ENCODE measurements around the gene GPC5. TPM values are rescaled to one million over a fixed set of nuclear protein-coding genes. Genes with fewer than 3 reads are reported as not detected.
A peak's percentile ranks its signal among the peaks of the same experiment; 100 is the strongest.

The GPC5 gene
- total RNA-seq, 1 donor from 2014 or later, result 0.57 TPM

DNA sequence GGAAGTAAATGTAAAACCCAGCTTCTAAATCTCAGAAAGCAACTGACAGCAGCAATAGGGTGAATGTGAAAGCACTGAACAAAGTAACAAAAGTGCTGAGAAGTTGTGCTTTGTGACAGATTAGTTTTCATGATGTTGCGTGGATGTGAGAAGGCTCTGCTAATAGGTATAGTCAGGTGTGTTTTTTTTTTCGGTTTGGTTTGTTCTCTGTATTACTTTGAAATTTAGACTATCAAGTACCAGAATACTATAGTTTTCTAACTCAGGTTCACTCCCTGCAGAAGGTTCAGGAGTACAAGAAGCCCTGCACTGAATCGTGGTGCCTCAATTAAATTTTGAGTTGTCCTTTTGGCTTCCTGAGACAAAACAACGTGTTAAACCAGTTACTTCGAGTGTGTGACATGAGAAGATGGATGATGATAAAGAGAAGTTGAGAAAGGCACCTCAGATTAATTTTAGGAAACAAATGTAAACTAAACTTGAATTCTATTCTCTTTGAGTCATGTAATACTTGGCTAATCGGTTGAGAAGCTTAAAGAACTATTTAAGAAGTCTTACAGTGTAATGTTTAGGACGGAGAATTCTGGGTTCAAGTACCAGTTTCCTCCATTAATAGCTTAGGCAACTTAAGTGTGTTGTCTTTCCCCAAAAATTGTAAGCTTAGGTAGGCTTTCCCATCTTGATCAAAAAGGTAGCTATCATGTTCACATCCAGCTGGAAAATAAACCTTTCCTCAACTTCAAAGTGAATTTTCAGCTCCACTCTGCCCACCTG is 40.6 kb upstream of the GPC5 start:
- Mint-ChIP-seq H3K36me3 (ENCODE audit: insufficient read depth) (peaks cover 30% of the 10 kb centered on the region), H3K4me3 (ENCODE audit: low read depth) (no peak overlapping the region), H3K9me3 (ENCODE audit: low read depth) (no peaks in the 10 kb centered on the region), H3K4me1 (ENCODE audit: low read depth) (peaks cover 66% of the 10 kb centered on the region), H3K27ac (peak overlapping the region; percentile 17), H3K27me3 (no peaks in the 10 kb centered on the region)
- TF ChIP-seq, protein P1, sequence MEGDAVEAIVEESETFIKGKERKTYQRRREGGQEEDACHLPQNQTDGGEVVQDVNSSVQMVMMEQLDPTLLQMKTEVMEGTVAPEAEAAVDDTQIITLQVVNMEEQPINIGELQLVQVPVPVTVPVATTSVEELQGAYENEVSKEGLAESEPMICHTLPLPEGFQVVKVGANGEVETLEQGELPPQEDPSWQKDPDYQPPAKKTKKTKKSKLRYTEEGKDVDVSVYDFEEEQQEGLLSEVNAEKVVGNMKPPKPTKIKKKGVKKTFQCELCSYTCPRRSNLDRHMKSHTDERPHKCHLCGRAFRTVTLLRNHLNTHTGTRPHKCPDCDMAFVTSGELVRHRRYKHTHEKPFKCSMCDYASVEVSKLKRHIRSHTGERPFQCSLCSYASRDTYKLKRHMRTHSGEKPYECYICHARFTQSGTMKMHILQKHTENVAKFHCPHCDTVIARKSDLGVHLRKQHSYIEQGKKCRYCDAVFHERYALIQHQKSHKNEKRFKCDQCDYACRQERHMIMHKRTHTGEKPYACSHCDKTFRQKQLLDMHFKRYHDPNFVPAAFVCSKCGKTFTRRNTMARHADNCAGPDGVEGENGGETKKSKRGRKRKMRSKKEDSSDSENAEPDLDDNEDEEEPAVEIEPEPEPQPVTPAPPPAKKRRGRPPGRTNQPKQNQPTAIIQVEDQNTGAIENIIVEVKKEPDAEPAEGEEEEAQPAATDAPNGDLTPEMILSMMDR (IDR thresholded peaks at IDR 0.05; ENCODE audit: unreplicated experiment), result no peak
- DNase-seq (ENCODE audit: low spot score, unreplicated experiment), result no peak

DNA sequence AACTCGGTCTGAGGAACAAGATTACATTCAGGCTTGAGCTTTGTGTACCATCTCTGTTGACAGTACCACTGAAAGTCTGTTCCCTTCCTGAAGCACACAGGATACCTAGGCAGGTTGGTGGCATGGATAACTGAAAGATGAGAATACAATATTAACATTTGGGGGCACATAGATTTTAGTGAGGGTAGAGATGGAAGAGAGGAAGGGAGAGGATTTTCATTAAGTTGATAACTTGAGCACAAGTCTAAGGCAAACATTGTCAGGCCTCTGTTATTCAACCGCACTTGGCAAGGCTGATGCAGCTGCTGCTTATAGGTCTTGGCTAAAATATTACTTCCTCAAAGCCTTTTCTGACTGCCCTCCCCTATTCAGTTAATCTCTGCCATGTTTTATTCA is 40.0 kb upstream of the GPC5 start:
- Mint-ChIP-seq H3K27ac (no peak overlapping the region), H3K9me3 (ENCODE audit: low read depth) (no peaks in the 10 kb centered on the region), H3K4me1 (ENCODE audit: low read depth) (peaks cover 62% of the 10 kb centered on the region), H3K36me3 (ENCODE audit: insufficient read depth) (peaks cover 25% of the 10 kb centered on the region), H3K4me3 (ENCODE audit: low read depth) (no peak overlapping the region), H3K27me3 (no peaks in the 10 kb centered on the region)
- no peak for DNase-seq (ENCODE audit: low spot score, unreplicated experiment)
- TF ChIP-seq, protein P1 (IDR thresholded peaks at IDR 0.05; ENCODE audit: unreplicated experiment), result no peak

DNA sequence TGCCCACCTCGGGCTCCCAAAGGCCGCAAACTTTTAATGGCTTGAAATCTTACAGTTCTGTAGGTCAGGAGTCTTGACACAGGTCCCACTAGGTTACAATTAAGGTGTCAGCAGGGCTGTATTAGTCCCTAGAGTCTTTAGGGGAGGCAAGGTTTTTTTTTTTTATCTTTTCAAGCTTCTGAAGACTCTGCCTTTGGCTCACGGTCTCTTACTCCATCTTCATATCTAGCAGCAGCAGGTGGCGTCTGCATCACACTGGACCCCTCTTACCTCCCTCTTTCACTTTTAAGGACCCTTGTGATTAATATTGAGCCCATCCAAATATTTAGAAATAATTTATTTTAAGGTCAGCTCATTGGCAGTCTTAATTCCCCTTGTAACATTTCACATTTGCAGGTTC is 39.3 kb upstream of the GPC5 start:
- Mint-ChIP-seq H3K27me3 (no peaks in the 10 kb centered on the region), H3K27ac (no peak overlapping the region), H3K4me1 (ENCODE audit: low read depth) (peaks cover 60% of the 10 kb centered on the region), H3K4me3 (ENCODE audit: low read depth) (no peak overlapping the region), H3K9me3 (ENCODE audit: low read depth) (no peaks in the 10 kb centered on the region), H3K36me3 (ENCODE audit: insufficient read depth) (peaks cover 20% of the 10 kb centered on the region)
- TF ChIP-seq, protein P1 (IDR thresholded peaks at IDR 0.05; ENCODE audit: unreplicated experiment), result no peak
- DNase-seq (ENCODE audit: low spot score, unreplicated experiment), result no peak

DNA sequence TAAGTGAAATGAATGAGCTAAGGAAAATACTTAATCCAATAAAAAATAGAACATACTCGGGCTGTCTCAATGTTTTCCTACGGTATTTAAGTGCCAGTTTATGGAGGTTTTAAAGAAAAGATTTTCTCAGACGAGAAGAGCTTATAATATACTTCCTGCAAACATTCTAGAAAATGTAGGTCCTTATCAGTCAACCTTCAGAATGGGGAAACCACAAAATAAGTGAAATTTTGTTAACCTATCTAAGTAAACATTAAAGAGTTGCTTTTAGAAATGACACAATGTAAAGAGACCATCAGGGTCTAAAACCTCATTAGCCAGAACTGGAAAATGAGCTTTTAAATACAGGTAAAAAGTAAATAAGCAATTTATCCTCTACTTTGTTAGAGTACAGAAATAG is 38.8 kb upstream of the GPC5 start:
- H3K27me3 Mint-ChIP-seq, result no peaks in the 10 kb centered on the region
- TF ChIP-seq, protein P1 (IDR thresholded peaks at IDR 0.05; ENCODE audit: unreplicated experiment), result no peak
- peaks cover 58% of the 10 kb centered on the region for H3K4me1 Mint-ChIP-seq (ENCODE audit: low read depth)
- H3K36me3 Mint-ChIP-seq (ENCODE audit: insufficient read depth), result peaks cover 17% of the 10 kb centered on the region
- DNase-seq (ENCODE audit: low spot score, unreplicated experiment), result no peak
- H3K4me3 Mint-ChIP-seq (ENCODE audit: low read depth), result no peak overlapping the region
- no peaks in the 10 kb centered on the region for H3K9me3 Mint-ChIP-seq (ENCODE audit: low read depth)
- H3K27ac Mint-ChIP-seq, result peak overlapping the region; percentile 54

DNA sequence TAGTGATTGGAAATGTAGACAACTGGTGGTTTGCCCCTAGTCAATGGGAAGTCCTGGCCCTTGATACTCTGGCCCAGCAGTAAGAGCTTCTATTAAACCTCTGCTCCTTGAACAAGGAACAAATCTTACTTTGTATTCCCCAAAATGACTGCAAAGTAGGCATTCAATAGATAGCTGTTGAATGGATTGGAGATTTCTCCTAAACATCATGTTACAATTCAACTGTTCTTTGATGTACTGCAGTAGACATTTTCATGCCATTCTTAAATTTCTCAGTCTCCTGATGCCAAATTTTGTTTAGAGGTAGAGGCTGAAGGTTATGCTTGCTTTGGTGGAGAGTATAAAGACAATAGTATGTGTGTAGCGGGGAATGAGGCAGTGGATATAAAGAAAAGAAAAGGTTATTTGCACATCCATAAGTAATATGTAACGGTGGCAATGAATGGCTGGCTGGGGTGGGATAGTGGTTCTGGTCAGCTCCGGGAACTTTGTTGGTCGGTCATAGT is 38.1 kb upstream of the GPC5 start:
- H3K27me3 Mint-ChIP-seq, result no peaks in the 10 kb centered on the region
- H3K27ac Mint-ChIP-seq, result peak overlapping the region; percentile 22
- H3K4me3 Mint-ChIP-seq (ENCODE audit: low read depth), result no peak overlapping the region
- H3K36me3 Mint-ChIP-seq (ENCODE audit: insufficient read depth), result peaks cover 13% of the 10 kb centered on the region
- no peak for DNase-seq (ENCODE audit: low spot score, unreplicated experiment)
- peaks cover 55% of the 10 kb centered on the region for H3K4me1 Mint-ChIP-seq (ENCODE audit: low read depth)
- H3K9me3 Mint-ChIP-seq (ENCODE audit: low read depth), result no peaks in the 10 kb centered on the region
- TF ChIP-seq, protein P1 (IDR thresholded peaks at IDR 0.05; ENCODE audit: unreplicated experiment), result no peak

Measured in progenitor cell of endocrine pancreas (in vitro differentiated cells).